CD4-positive, alpha-beta T cell treated with Interleukin-17A for 4 hours (primary cell): ENCODE measurements around the gene MLXIPL.
A peak's percentile ranks its signal among the peaks of the same experiment; 100 is the strongest.
"Not testable (repeated sequence)": the region's sequence is repeated elsewhere in the genome, so short reads cannot be mapped to it uniquely, and the experiment has no call there.

Experiments
- DNase-seq: peaks from one replicate; pipeline ENCODE4 v3.0.0-alpha.2; 2020; ENCODE audit warnings: mixed read lengths

The MLXIPL gene

GRCh38 chr7:73623798-73624668 is at the start of gene MLXIPL:
Gene MLXIPL, minus strand, starts transcription at chr7:73624522. Its CDS starts 30 bp downstream, at chr7:73624492.
- DNase-seq = peak; percentile 64

GRCh38 chr7:73671857-73672445 is 47.6 kb upstream of the MLXIPL start:
- DNase-seq = no peak

GRCh38 chr7:73671322-73671661 is 47.0 kb upstream of the MLXIPL start:
- no peak for DNase-seq

GRCh38 chr7:73669858-73670385 is 45.6 kb upstream of the MLXIPL start:
- no peak for DNase-seq

GRCh38 chr7:73669288-73669701 is 45.0 kb upstream of the MLXIPL start:
- no peak for DNase-seq

GRCh38 chr7:73668886-73669230 is 44.5 kb upstream of the MLXIPL start:
- no peak for DNase-seq

- no peak for DNase-seq
These were observed 44.0 kb upstream of the MLXIPL start for GRCh38 chr7:73668103-73668885.

- DNase-seq = peak; percentile 97
These were observed 43.2 kb upstream of the MLXIPL start, which contains the start of gene VPS37D for GRCh38 chr7:73667344-73668102. Gene VPS37D, plus strand, starts transcription at chr7:73667831. Its CDS starts 128 bp downstream, at chr7:73667959.

GRCh38 chr7:73663033-73663432 is 38.7 kb upstream of the MLXIPL start:
- DNase-seq = no peak

GRCh38 chr7:73660594-73660993 is 36.3 kb upstream of the MLXIPL start:
- DNase-seq = not testable (repeated sequence)

GRCh38 chr7:73659983-73660382 is 35.7 kb upstream of the MLXIPL start:
- no peak for DNase-seq

- DNase-seq = not testable (repeated sequence)
These were observed 31.0 kb upstream of the MLXIPL start for GRCh38 chr7:73655309-73655708.

GRCh38 chr7:73652541-73652949 is 28.2 kb upstream of the MLXIPL start:
- DNase-seq = no peak

GRCh38 chr7:73650524-73650923 is 26.2 kb upstream of the MLXIPL start:
- DNase-seq = no peak

GRCh38 chr7:73649576-73649975 is 25.3 kb upstream of the MLXIPL start:
- DNase-seq = no peak

- DNase-seq = no peak
These were observed 24.4 kb upstream of the MLXIPL start for GRCh38 chr7:73648593-73649332.

GRCh38 chr7:73647725-73648592 is 23.6 kb upstream of the MLXIPL start:
- DNase-seq = peak; percentile 43

- no peak for DNase-seq
These were observed 22.7 kb upstream of the MLXIPL start for GRCh38 chr7:73646785-73647724.

- no peak for DNase-seq
These were observed 21.4 kb upstream of the MLXIPL start for GRCh38 chr7:73645643-73646174.
